Vein endothelial cell (primary cell): ENCODE data around the gene C1orf159. TPM values are rescaled to one million over a fixed set of nuclear protein-coding genes. Genes with fewer than 3 reads are reported as not detected.

Experiments
- total RNA-seq: library from RNA; depleted of rRNA; stranded (reverse); fragments of >200 nt; gene quantifications from 2 replicates; pipeline ENCODE4 v1.2.3, GENCODE V29; 2012

Gene C1orf159
- total RNA-seq, result 12.1 and 12.4 TPM in 2 replicates

DNA sequence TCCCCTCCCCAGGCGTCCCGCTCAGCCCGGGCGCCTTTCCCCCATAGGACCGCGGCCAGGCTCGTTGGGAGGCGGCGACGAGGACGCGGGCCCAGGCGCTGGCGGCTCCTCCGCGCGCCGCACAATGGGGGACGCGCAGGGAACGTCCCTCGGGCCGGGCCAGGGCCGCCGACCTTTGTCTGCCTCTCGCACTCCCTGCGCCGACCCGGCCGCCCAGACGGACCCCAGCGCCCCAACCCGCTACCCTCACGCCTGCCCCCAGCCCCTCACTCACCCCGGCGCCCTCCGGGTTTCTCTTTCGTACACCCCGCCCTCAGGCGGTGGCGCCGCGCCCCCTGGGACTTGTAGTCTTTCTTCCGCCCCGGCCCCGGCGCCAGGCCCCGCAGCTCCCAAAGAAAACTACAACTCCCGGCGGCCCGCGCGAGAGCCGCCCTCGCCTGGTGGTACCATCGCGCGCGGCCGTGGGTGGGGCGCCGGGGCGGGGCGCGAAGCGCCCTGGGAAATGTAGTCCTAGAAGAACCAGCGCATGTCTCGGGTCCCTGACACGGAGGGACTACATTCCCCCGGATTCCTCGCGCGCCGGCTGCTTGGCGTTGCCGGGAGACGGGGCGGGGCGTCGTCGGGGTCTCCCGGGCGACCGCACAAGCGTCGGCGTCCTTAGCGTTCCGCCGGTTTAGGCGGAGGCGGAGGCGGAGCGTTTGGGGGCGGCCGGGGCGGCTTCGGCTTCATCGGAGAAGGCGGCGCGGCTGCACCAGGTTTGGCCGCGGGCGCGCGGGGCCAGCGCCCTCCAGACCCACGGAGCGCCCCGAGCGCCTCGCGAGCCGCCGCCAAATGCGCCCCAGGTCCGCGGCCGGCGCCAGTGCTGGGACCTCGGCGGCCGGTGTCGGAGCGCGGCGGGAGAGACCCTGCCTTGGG, at the start of gene C1orf159:
Gene C1orf159, minus strand, starts transcription at position 304 of the 915 bp plus-strand sequence. CDS start 24,546 bp downstream, outside the sequence.

DNA sequence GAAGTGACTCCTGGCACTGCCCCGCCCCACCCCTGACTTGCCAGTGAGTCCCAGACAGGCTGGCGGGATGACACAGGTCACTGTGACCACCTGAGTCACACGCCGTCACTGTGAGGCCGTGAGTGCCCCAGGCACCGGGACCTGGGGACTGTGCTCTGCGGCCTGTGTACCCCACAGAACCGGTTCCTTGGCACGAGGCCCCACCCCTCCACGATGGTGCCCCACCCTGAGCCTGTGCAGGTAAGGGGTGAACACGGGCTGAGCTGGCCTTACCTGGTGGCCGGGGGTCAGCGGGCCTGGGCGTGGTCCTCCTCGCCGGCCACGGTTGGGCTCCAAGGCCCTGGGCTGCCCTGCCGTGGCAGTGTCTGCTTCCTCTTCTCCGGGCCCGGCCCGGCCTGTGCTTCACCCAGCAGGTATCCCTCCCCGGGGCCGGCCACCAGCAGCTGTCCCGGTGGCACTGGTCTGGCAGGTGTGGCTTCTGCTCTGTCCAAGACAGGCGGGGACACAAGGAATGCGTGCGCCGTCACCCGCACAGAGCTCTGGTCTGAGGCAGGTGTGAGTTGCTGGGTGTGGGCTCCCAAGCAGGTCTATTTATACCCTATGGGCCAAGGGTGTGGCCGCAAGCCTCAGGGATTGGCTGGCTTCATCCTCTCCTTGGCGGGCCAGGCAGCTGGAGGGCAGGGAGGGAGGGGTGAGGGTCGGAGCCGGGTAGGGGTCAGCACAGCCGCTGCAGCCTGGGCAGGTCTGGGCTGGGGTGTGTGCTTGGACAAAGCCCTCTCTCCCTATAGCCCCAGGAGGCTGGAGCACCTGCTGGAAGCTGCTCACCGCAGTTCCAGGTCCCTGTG, 41.9 kb downstream of the C1orf159 start, which contains the start of gene RNF223:
Gene RNF223, minus strand, starts transcription at position 564 of the 845 bp plus-strand sequence. CDS start 1,740 bp downstream, outside the sequence.

Other genes starting within 250 kb of the C1orf159 start
- gene SAMD11, start 192.2 kb downstream of the C1orf159 start, total RNA-seq, result not detected in 2 replicates
- gene NOC2L, start 156.8 kb downstream of the C1orf159 start, total RNA-seq, result 93.7 and 97.8 TPM in 2 replicates
- 6.2 and 6.5 TPM in 2 replicates for gene KLHL17, start 155.5 kb downstream of the C1orf159 start, total RNA-seq
- gene PLEKHN1, start 149.6 kb downstream of the C1orf159 start, total RNA-seq, result 0.65 and 1.1 TPM in 2 replicates
- gene PERM1, start 134.0 kb downstream of the C1orf159 start, total RNA-seq, result 0.33 TPM in 1 of 2 replicates, not detected in the other
- 20.6 and 41.2 TPM in 2 replicates for gene HES4, start 116.0 kb downstream of the C1orf159 start, total RNA-seq
- gene ISG15, start 102.6 kb downstream of the C1orf159 start, total RNA-seq, result 64.7 and 72.8 TPM in 2 replicates
- gene AGRN, start 96.0 kb downstream of the C1orf159 start, total RNA-seq, result 117 and 208 TPM in 2 replicates
- gene RNF223, start 41.8 kb downstream of the C1orf159 start, total RNA-seq, result not detected in 2 replicates
- not detected in 2 replicates for gene TTLL10, start 57.8 kb upstream of the C1orf159 start, total RNA-seq
- gene TNFRSF18, start 90.5 kb upstream of the C1orf159 start, total RNA-seq, result not detected in 2 replicates
- 2.0 and 3.6 TPM in 2 replicates for gene TNFRSF4, start 98.1 kb upstream of the C1orf159 start, total RNA-seq
- 115 and 138 TPM in 2 replicates for gene SDF4, start 115.9 kb upstream of the C1orf159 start, total RNA-seq
- gene B3GALT6, start 116.1 kb upstream of the C1orf159 start, total RNA-seq, result 27.9 and 34.9 TPM in 2 replicates
- 0.33 and 0.76 TPM in 2 replicates for gene C1QTNF12, start 130.6 kb upstream of the C1orf159 start, total RNA-seq
- gene UBE2J2, start 157.8 kb upstream of the C1orf159 start, total RNA-seq, result 48.2 and 53.6 TPM in 2 replicates
- 0.33 and 0.67 TPM in 2 replicates for gene SCNN1D, start 164.3 kb upstream of the C1orf159 start, total RNA-seq
- 22.4 and 29.7 TPM in 2 replicates for gene ACAP3, start 191.8 kb upstream of the C1orf159 start, total RNA-seq
- 26.6 and 32.3 TPM in 2 replicates for gene PUSL1, start 192.5 kb upstream of the C1orf159 start, total RNA-seq
- gene INTS11, start 208.6 kb upstream of the C1orf159 start, total RNA-seq, result 79.4 and 105 TPM in 2 replicates
- 30.7 and 31.7 TPM in 2 replicates for gene CPTP, start 208.7 kb upstream of the C1orf159 start, total RNA-seq
- gene TAS1R3, start 215.2 kb upstream of the C1orf159 start, total RNA-seq, result 0.38 and 0.65 TPM in 2 replicates
- gene DVL1, start 233.3 kb upstream of the C1orf159 start, total RNA-seq, result 40.6 and 55.2 TPM in 2 replicates
- gene MXRA8, start 242.5 kb upstream of the C1orf159 start, total RNA-seq, result 1.6 TPM in 2 replicates